GM21619 (cell line): ENCODE measurements around the gene IFNB1.

ENCODE experiments used
- ATAC-seq: cut with Tn5 transposase; IDR thresholded peaks from one replicate; pipeline ENCODE4 v1.9.1; 2021; ENCODE audit not compliant: unreplicated experiment

IFNB1 gene

GRCh38 chr9:21070906-21071305, 6.8 kb downstream of the IFNB1 start:
- ATAC-seq: no peak

- ATAC-seq: no peak
These were observed 7.6 kb downstream of the IFNB1 start for GRCh38 chr9:21070171-21070571.

- peak; percentile 84 for ATAC-seq
These were observed 16.7 kb downstream of the IFNB1 start for GRCh38 chr9:21060919-21061561.

GRCh38 chr9:21056931-21057330, 20.8 kb downstream of the IFNB1 start:
- ATAC-seq: no peak

- no peak for ATAC-seq
These were observed 23.9 kb downstream of the IFNB1 start for GRCh38 chr9:21053851-21054250.

DNA sequence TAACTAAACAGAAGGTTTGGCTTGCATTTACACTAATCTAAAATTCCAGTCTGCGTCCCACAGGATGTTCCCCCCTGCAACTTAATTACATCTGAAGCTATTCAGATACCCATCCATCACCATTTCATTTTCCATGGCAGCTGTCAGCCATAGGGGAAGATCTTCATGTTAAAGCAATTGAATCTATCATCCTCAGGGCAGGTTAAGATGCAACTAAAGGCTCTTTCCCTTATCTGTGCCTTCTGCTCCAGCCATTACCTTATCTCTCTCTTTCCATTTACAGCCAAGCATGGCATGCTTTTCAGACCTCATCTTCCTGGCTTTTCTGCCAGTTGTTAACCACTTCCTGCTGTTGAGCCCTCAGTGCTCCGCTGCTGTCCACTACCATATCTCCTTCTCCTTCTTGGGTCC, 30.5 kb downstream of the IFNB1 start:
- ATAC-seq: no peak

DNA sequence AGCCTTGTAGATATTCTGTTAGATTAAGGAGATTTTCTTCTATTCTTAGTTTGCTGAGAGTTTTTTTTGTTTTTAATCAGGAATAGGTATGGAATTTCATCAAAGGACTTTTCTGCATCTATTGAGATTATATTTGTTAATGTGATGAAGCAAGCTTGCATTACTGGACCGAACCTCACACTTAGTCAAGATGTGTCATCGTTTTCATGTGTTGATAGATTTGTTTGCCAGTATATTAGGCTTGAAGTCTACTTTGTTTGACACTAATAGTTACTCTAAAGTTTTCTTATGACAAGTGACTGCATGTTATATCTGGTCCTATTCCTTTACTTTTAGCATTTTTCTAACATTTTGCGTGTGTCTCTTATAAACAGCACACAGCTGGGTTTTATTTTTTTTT, 33.9 kb downstream of the IFNB1 start:
- no peak for ATAC-seq

DNA sequence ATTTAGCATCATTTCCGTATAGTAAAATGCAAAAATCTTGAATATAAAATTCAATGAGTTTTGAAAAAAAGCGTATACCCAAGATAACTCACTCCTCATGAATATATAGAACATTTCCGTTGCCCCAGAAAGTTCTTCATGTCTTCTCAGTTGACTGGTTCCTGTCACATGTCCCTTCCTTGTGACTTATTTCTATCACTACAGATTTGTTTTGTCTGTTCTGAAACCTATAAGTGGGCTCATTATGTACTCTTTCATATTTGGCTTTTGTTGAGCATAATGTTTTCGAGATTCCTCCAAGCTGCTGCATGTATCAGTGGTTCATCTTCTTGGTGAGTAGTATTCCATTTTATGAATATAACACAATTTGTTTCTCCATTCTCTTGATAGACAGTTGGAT, 35.3 kb downstream of the IFNB1 start:
- no peak for ATAC-seq

- ATAC-seq: no peak
These were observed 38.4 kb downstream of the IFNB1 start for GRCh38 chr9:21039302-21039701.

GRCh38 chr9:21037278-21037677, 40.5 kb downstream of the IFNB1 start:
- ATAC-seq: no peak

GRCh38 chr9:21031808-21032183, 45.9 kb downstream of the IFNB1 start:
- no peak for ATAC-seq

DNA sequence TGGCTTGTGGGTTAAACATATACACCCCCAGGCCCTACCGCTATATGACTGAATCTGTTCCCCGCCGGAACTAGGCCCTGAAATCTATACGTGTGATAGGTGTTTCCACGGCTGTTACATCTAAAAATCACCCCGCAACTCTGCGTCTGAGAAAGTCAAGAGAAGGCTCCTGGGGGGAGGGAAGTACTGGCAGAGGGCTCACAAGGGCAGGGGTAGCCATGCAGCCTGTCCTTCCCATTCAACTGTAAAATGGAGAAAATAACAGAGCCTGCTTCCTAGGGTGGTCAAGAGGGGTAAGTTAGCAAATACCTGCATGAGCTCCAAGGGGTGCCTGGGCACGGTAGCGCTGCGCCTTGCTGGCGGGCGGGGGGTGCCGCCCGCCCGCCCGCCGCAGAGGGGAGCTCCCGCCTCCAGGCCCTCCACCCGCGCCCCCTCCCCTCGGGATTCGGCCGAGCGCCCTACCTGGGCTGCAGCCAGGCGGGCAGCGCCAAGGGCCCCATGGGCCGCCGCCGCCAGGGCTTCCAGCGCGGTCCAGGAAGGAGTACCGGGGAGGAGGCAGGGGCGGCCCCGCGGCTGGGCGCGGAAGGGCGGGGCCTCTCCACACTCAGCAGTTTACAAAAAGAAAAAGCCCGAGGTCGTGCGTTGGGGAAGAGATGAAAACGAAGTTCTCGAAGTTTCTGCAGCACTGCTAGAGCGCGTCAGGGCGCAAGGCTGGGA, 46.5 kb downstream of the IFNB1 start, which contains the start of gene HACD4:
TSS of gene HACD4 (minus strand) at position 550 of the 717 bp plus-strand sequence. CDS start at position 500, 50 bp downstream.
- peak; percentile 76 for ATAC-seq

GRCh38 chr9:21030389-21031035, 47.2 kb downstream of the IFNB1 start:
- ATAC-seq: peak; percentile 71

- no peak for ATAC-seq
These were observed 48.1 kb downstream of the IFNB1 start for GRCh38 chr9:21029661-21030060.

DNA sequence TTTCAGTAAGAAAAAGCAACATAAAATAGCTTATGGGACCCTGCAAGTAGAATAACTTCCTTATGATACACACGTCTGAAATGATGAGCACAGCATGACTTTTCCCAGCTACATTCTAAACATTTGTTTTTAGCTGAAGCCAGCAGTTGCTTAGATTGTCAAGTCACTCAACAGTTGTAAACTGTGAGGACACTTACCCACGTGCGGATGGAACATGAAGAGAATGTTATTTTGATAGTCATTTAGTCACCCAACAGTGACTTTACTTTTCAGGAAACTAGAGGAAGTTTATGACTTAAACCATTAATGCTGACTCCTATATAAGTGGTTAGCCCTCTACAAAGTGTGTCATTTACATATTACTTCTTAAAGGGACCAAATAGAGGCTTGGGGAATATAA, 49.3 kb downstream of the IFNB1 start:
- ATAC-seq: no peak

DNA sequence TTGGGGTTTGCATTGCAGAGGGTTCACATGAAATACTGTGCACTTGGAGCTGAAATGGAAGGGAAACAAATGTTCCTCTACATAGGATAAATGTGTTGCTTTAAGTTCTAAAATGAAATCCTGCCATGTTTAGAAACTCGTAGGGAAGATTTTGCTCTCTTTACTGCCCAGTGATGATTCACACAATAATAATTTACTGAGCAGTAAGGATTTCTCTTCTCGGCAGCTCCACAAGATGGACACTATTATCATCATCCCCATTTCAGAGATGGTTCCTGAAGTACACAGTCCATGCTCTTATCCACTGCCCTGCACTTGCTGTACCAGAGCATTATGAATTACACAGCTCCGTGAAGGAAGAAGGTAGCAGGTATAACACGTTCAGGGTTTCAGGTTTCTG, 50.4 kb downstream of the IFNB1 start:
- no peak for ATAC-seq
